ENCODE results near the gene FBRSL1.

GRCh38 chr12:132550830-132551640 lies 61.1 kb downstream of the FBRSL1 start:
- no peak for TF ChIP-seq SIN3A (IDR thresholded peaks at IDR 0.05; ENCODE audit: borderline replicate concordance, insufficient read depth, low read length)
- TF ChIP-seq REST (IDR thresholded peaks at IDR 0.05; ENCODE audit: insufficient read depth in 1 of 2, low read depth in 2 of 2, low read length in 2 of 2), result no peak

Measured in PFSK-1 (cell line).